DOHH2 (cell line): ENCODE measurements around the gene MYO9A.

Source experiments
- EZH2phosphoT487 ChIP-seq: fragments of 200-600 bp; sonication (generic); IDR thresholded peaks from 2 replicates; pipeline ENCODE4 v1.6.1; 2017; ENCODE audit warnings: borderline replicate concordance, mild to moderate bottlenecking, antibody characterized with exemption, low read length, moderate library complexity, mixed read lengths
- TF ChIP-seq, protein P1 (sequence below): fragments of 200-600 bp; sonication (generic); IDR thresholded peaks from one replicate; pipeline ENCODE4 v1.5.1; 2014; ENCODE audit warnings: antibody characterized with exemption, mild to moderate bottlenecking, low read depth, low read length; ENCODE audit not compliant: poor library complexity, severe bottlenecking

- TF ChIP-seq, protein P1, sequence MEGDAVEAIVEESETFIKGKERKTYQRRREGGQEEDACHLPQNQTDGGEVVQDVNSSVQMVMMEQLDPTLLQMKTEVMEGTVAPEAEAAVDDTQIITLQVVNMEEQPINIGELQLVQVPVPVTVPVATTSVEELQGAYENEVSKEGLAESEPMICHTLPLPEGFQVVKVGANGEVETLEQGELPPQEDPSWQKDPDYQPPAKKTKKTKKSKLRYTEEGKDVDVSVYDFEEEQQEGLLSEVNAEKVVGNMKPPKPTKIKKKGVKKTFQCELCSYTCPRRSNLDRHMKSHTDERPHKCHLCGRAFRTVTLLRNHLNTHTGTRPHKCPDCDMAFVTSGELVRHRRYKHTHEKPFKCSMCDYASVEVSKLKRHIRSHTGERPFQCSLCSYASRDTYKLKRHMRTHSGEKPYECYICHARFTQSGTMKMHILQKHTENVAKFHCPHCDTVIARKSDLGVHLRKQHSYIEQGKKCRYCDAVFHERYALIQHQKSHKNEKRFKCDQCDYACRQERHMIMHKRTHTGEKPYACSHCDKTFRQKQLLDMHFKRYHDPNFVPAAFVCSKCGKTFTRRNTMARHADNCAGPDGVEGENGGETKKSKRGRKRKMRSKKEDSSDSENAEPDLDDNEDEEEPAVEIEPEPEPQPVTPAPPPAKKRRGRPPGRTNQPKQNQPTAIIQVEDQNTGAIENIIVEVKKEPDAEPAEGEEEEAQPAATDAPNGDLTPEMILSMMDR = no peak
- no peak for TF ChIP-seq EZH2phosphoT487
These were observed 192.8 kb downstream of the MYO9A start for GRCh38 chr15:71925145-71925544.
